HG03354 (cell line): ENCODE measurements around the gene GPR152.
"Not testable (repeated sequence)": the region's sequence is repeated elsewhere in the genome, so short reads cannot be mapped to it uniquely, and the experiment has no call there.

ENCODE experiments used
- ATAC-seq: cut with Tn5 transposase; IDR thresholded peaks from one replicate; pipeline ENCODE4 v1.9.1; 2021; ENCODE audit warnings: mild to moderate bottlenecking; ENCODE audit not compliant: unreplicated experiment, poor library complexity, severe bottlenecking

Gene GPR152

GRCh38 chr11:67415501-67416304 is 36.8 kb downstream of the GPR152 start, which contains the start of gene CARNS1:
Gene CARNS1, plus strand, starts transcription at chr11:67415678. Its CDS starts 522 bp downstream, at chr11:67416200.
- ATAC-seq: no peak

- ATAC-seq: no peak
Measured at GRCh38 chr11:67413266-67413849, 39.2 kb downstream of the GPR152 start.

GRCh38 chr11:67412495-67413179 is 39.9 kb downstream of the GPR152 start:
- ATAC-seq: no peak

GRCh38 chr11:67411785-67412152 is 40.8 kb downstream of the GPR152 start:
- ATAC-seq: no peak

GRCh38 chr11:67410984-67411784 is 41.3 kb downstream of the GPR152 start:
- ATAC-seq: no peak

GRCh38 chr11:67410369-67410831 is 42.1 kb downstream of the GPR152 start:
- no peak for ATAC-seq

GRCh38 chr11:67409781-67410368 is 42.7 kb downstream of the GPR152 start:
- peak; percentile 7 for ATAC-seq

- ATAC-seq: peak; percentile 63
Measured at GRCh38 chr11:67409261-67409666, 43.3 kb downstream of the GPR152 start.

GRCh38 chr11:67408437-67409200 is 43.9 kb downstream of the GPR152 start:
- no peak for ATAC-seq

GRCh38 chr11:67407688-67408163 is 44.8 kb downstream of the GPR152 start:
- ATAC-seq: no peak

- no peak for ATAC-seq
Measured at GRCh38 chr11:67406969-67407687, 45.4 kb downstream of the GPR152 start.

- ATAC-seq: no peak
Measured at GRCh38 chr11:67406420-67406968, 46.0 kb downstream of the GPR152 start.

GRCh38 chr11:67405688-67406339 is 46.7 kb downstream of the GPR152 start:
- no peak for ATAC-seq

GRCh38 chr11:67405196-67405567 is 47.3 kb downstream of the GPR152 start:
- no peak for ATAC-seq

- no peak for ATAC-seq
Measured at GRCh38 chr11:67404515-67405195, 47.9 kb downstream of the GPR152 start.

GRCh38 chr11:67403085-67403484 is 49.4 kb downstream of the GPR152 start:
- ATAC-seq: not testable (repeated sequence)
